H1 (cell line): ENCODE data around the gene TMEM134. TPM values are rescaled to one million over a fixed set of nuclear protein-coding genes. Genes with fewer than 3 reads are reported as not detected.

ENCODE experiments used
- EGR1 ChIP-seq: IDR thresholded peaks from 2 replicates; pipeline ENCODE4 v1.6.1; 2011; ENCODE audit warnings: low read depth, low read length, borderline replicate concordance
- GABPA ChIP-seq: IDR thresholded peaks from 2 replicates; pipeline ENCODE4 v1.6.1; 2011; ENCODE audit warnings: mild to moderate bottlenecking, low read length, moderate library complexity, borderline replicate concordance; ENCODE audit not compliant: insufficient read depth
- KDM4A ChIP-seq: IDR thresholded peaks from one replicate; pipeline ENCODE4 v1.7.1; 2012; ENCODE audit warnings: low read depth, mild to moderate bottlenecking, moderate library complexity, low read length, inconsistent platforms; ENCODE audit not compliant: severe bottlenecking
- PHF8 ChIP-seq: fragments of 200-600 bp; sonication (generic); conservative IDR thresholded peaks from 2 replicates; pipeline ENCODE4 v1.7.1; 2012; ENCODE audit warnings: low read depth, mild to moderate bottlenecking, inconsistent platforms, low read length, moderate library complexity
- POLR2A ChIP-seq, 2 experiments: IDR thresholded peaks; 1 replicate in 1 of 2; 2 replicates in 1 of 2; pipeline ENCODE4 v1.6.1; 2011; ENCODE audit warnings: low read depth in 2 of 2, low read length in 2 of 2, mild to moderate bottlenecking in 2 of 2; ENCODE audit errors: control extremely low read depth in 1 of 2
- SP4 ChIP-seq: IDR thresholded peaks from 2 replicates; pipeline ENCODE4 v1.6.1; 2012; ENCODE audit warnings: low read length, inconsistent platforms
- SRF ChIP-seq: IDR thresholded peaks from 2 replicates; pipeline ENCODE4 v1.6.1; 2011; ENCODE audit warnings: mild to moderate bottlenecking, low read depth, low read length, moderate library complexity
- TAF1 ChIP-seq: IDR thresholded peaks from 2 replicates; pipeline ENCODE4 v1.6.1; 2011; ENCODE audit warnings: mild to moderate bottlenecking, low read depth, low read length
- TBP ChIP-seq: IDR thresholded peaks from 2 replicates; pipeline ENCODE4 v1.6.1; 2011; ENCODE audit warnings: low read depth, low read length, improper control_type of control experiment
- YY1 ChIP-seq: IDR thresholded peaks from 2 replicates; pipeline ENCODE4 v1.6.1; 2011; ENCODE audit warnings: low read depth, mild to moderate bottlenecking, low read length
- polyA plus RNA-seq, 7 experiments: library from polyadenylated mRNA; depleted of rRNA in 3 of 7; stranded (reverse) in 5 of 7; unstranded in 2 of 7; fragments of >200 nt in 5 of 7; fragments of 200-250 nt in 2 of 7; gene quantifications; 1 replicate in 5 of 7; 2 replicates in 1 of 7; 4 replicates in 1 of 7; pipeline versions ENCODE4 v1.2.1 to v1.2.3, GENCODE V29; 2011 to 2013; ENCODE audit warnings: missing spikeins in 2 of 7, mixed read lengths in 2 of 7
- total RNA-seq: library from RNA; stranded (reverse); fragmentation: NEBNext Ultra II Directional; extraction: Animal tissue kit (Norgen Biotek cat#: 25700); gene quantifications from 2 replicates; pipeline ENCODE4 v1.2.1, GENCODE V29; 2021

Gene TMEM134
- total and polyA plus RNA-seq, 2 of the 8 experiments (the other 6 are each of a cell fraction or from before 2014, with no cell fraction given) = 32.4 to 229 TPM

GRCh38 chr11:67464411-67465188 lies 4.5 kb downstream of the TMEM134 start (continued):
- TF ChIP-seq GABPA (no peak), KDM4A (peak; percentile 37), PHF8 (peak; percentile 77), SRF (no peak), TAF1 (peak; percentile 81), TBP (0 out of 2 replicates have a peak, but pooled peaks have one; percentile 20), YY1 (peak; percentile 85; the same call in 1 of the 2 replicates), SP4 (no peak), POLR2A (IDR thresholded peaks at IDR 0.05; ENCODE audit: control extremely low read depth in 1 of 2, low read depth in 2 of 2, low read length in 2 of 2) (peak in 1 of 2 experiments; percentile 83; a peak in 2 of 3 replicates), EGR1 (peak; percentile 51; the same call in 1 of the 2 replicates)
